Sigmoid colon (tissue), 7 donors: Measurements from ENCODE around the gene SOX15. TPM values are rescaled to one million over a fixed set of nuclear protein-coding genes. Genes with fewer than 3 reads are reported as not detected.
A peak's percentile ranks its signal among the peaks of the same experiment; 100 is the strongest.

ENCODE experiments used
- DNase-seq: peaks from one replicate; pipeline ENCODE4 v3.0.0-alpha.2; 2019
- H3K27ac ChIP-seq, 4 donors: fragments of 200-600 bp; sonication (generic); one replicate each; pipeline ENCODE4 v1.5.1; 2016 to 2019; ENCODE audit warnings: mild to moderate bottlenecking in 1 of 4
- H3K27me3 ChIP-seq, 3 donors: fragments of 200-600 bp; sonication (generic); one replicate each; pipeline ENCODE4 v1.5.1; 2019; ENCODE audit warnings: mild to moderate bottlenecking in 1 of 3
- H3K36me3 ChIP-seq, 4 donors: fragments of 200-600 bp; sonication (generic); one replicate each; pipeline ENCODE4 v1.5.1; 2016 to 2019
- H3K4me1 ChIP-seq, 4 donors: fragments of 200-600 bp; sonication (generic); one replicate each; pipeline ENCODE4 v1.5.1; 2017 to 2019
- H3K4me3 ChIP-seq, 4 donors: fragments of 200-600 bp; sonication (generic); one replicate each; pipeline ENCODE4 v1.5.1; 2017 to 2019; ENCODE audit warnings: mild to moderate bottlenecking in 2 of 4, moderate library complexity in 1 of 4
- H3K9me3 ChIP-seq, 4 donors: fragments of 200-600 bp in 3 of 4; sonication (generic) in 3 of 4; one replicate each; pipeline versions ENCODE4 v1.5.1 to v1.6.1; 2013 to 2019
- CTCF ChIP-seq, 4 experiments: fragments of 450-650 bp in 3 of 4; fragments of 200-600 bp in 1 of 4; IDR thresholded peaks; one replicate each; pipeline ENCODE4 v1.5.1; 2016 to 2019; ENCODE audit warnings: antibody characterized with exemption in 4 of 4, mild to moderate bottlenecking in 3 of 4, moderate library complexity in 2 of 4
- EP300 ChIP-seq, 4 donors: sonication (generic); formaldehyde crosslinking; IDR thresholded peaks; one replicate each; pipeline ENCODE4 v1.6.1; 2017; ENCODE audit warnings: antibody characterized with exemption in 4 of 4
- POLR2A ChIP-seq, 2 donors: fragments of 450-650 bp; IDR thresholded peaks; one replicate each; pipeline ENCODE4 v1.6.1; 2016; ENCODE audit warnings: antibody characterized with exemption in 2 of 2, mild to moderate bottlenecking in 2 of 2, moderate library complexity in 2 of 2
- POLR2AphosphoS5 ChIP-seq, 4 donors: sonication (generic); formaldehyde crosslinking; IDR thresholded peaks; one replicate each; pipeline ENCODE4 v1.6.1; 2017; ENCODE audit warnings: antibody characterized with exemption in 4 of 4
- WGBS, 2 donors: extraction: QIAGEN DNeasy Blood & Tissue Kit; methylation state at CpG; one replicate each; pipeline ENCODE4 v1.1.7; 2013; 5-methylcytosine and 5-hydroxymethylcytosine counted together
- intact Hi-C: fragments of 100-400 bp; cut with DNase I; formaldehyde crosslinking; loops from one replicate; pipeline ENCODE4 v1.15.1; 2023
- polyA plus RNA-seq, 3 donors: library from polyadenylated mRNA; stranded (reverse); fragments of 200-250 nt; gene quantifications; one replicate each; pipeline ENCODE4 v1.2.3, GENCODE V29; 2013
- total RNA-seq, 4 donors: library from RNA; depleted of rRNA; stranded (reverse); fragments of >200 nt; gene quantifications; one replicate each; pipeline ENCODE4 v1.1.0, GENCODE V29; 2016
- donor health status: healthy with polysubstance abuse.
- donor health status: Bipolar disorder and iron deficiency.
- donor health status: healthy.

SOX15 gene
- total and polyA plus RNA-seq, 7 donors, result 1.2 to 15.3 (median 4.8) TPM; not detected in 1

GRCh38 chr17:7615265-7615747, 25.4 kb upstream of the SOX15 start:
- Histone ChIP-seq H3K4me1 (peaks cover 0 to 43% (median 37%) of the 10 kb centered on the region in 4 donors), H3K36me3 (no peaks in the 10 kb centered on the region), H3K9me3 (no peaks in the 10 kb centered on the region), H3K27ac (peak overlapping the region; percentile 85 to 98 (median 92)), H3K4me3 (peak overlapping the region; percentile 28 to 81 (median 44)), H3K27me3 (no peaks in the 10 kb centered on the region)
- intact Hi-C loops, result loop anchor here (2.0 kb wide), 1 partner anchor 55 kb away; the partner anchor contains the start of gene SENP3
- TF ChIP-seq CTCF (IDR thresholded peaks at IDR 0.05), result no peak
- peak; percentile 5 to 78 (median 40) for TF ChIP-seq POLR2AphosphoS5 (IDR thresholded peaks at IDR 0.05)
- no peak for DNase-seq
- WGBS, 2 donors, result 3 to 6% methylated on average over 28 of the region's 28 CpGs

GRCh38 chr17:7614425-7615264, 24.8 kb upstream of the SOX15 start, which contains the start of gene FXR2:
Gene FXR2 (minus strand): TSS chr17:7614897. CDS start chr17:7614532, 365 bp downstream.
- H3K4me1 ChIP-seq, result peaks cover 0 to 47% (median 40%) of the 10 kb centered on the region in 4 donors
- peak within 1 kb of the TSS; percentile 57 to 95 (median 80) for H3K4me3 ChIP-seq
- intact Hi-C loops, result loop anchor here (1.0 to 5.0 kb wide), 3 partner anchors 54 to 468 kb away; partner anchors contain the start of genes SENP3 and TP53
- DNase-seq, result peak; percentile 100
- 1% methylated on average over 93 of the region's 93 CpGs for WGBS, 2 donors
- H3K9me3 ChIP-seq, result no peaks in the 10 kb centered on the region
- H3K27me3 ChIP-seq, result no peaks in the 10 kb centered on the region
- H3K36me3 ChIP-seq, result no peaks in the 10 kb centered on the region
- peak within 1 kb of the TSS; percentile 91 to 100 (median 95) for H3K27ac ChIP-seq
- TF ChIP-seq EP300 (IDR thresholded peaks at IDR 0.05) (no peak), POLR2A (IDR thresholded peaks at IDR 0.05) (no peak), CTCF (IDR thresholded peaks at IDR 0.05) (peak in 3 of 4 experiments; percentile 49 to 52 (median 51)), POLR2AphosphoS5 (IDR thresholded peaks at IDR 0.05) (peak; percentile 84 to 94 (median 88))

GRCh38 chr17:7613769-7614424, 24.0 kb upstream of the SOX15 start:
- TF ChIP-seq CTCF (IDR thresholded peaks at IDR 0.05) (no peak), POLR2A (IDR thresholded peaks at IDR 0.05) (no peak), EP300 (IDR thresholded peaks at IDR 0.05) (no peak), POLR2AphosphoS5 (IDR thresholded peaks at IDR 0.05) (no peak)
- DNase-seq, result peak; percentile 83
- Histone ChIP-seq H3K9me3 (no peaks in the 10 kb centered on the region), H3K27ac (peak overlapping the region; percentile 91 to 100 (median 95)), H3K4me3 (peak overlapping the region; percentile 57 to 95 (median 80)), H3K36me3 (no peaks in the 10 kb centered on the region), H3K27me3 (no peaks in the 10 kb centered on the region), H3K4me1 (peaks cover 0 to 51% (median 43%) of the 10 kb centered on the region in 4 donors)
- WGBS, 2 donors, result 4 to 9% methylated on average over 20 of the region's 20 CpGs
- intact Hi-C loops, result loop anchor here (1.0 to 5.0 kb wide), 3 partner anchors 53 to 468 kb away; partner anchors contain the start of genes SENP3 and TP53

- 98 to 100% methylated on average over 1 of the region's 1 CpG for WGBS, 2 donors
- TF ChIP-seq EP300 (IDR thresholded peaks at IDR 0.05), result no peak
- TF ChIP-seq POLR2AphosphoS5 (IDR thresholded peaks at IDR 0.05), result no peak
- no peak for TF ChIP-seq CTCF (IDR thresholded peaks at IDR 0.05)
- no peak for TF ChIP-seq POLR2A (IDR thresholded peaks at IDR 0.05)
- H3K27me3 ChIP-seq, result no peaks in the 10 kb centered on the region
- H3K4me1 ChIP-seq, result peaks cover 0 to 51% (median 44%) of the 10 kb centered on the region in 4 donors
- H3K9me3 ChIP-seq, result no peaks in the 10 kb centered on the region
- H3K27ac ChIP-seq, result no peak overlapping the region
- DNase-seq, result no peak
- no peaks in the 10 kb centered on the region for H3K36me3 ChIP-seq
- intact Hi-C loops, result loop anchor here (5.0 kb wide), 1 partner anchor 470 kb away; no protein-coding TSS in a partner anchor
- H3K4me3 ChIP-seq, result no peak overlapping the region
Measured at GRCh38 chr17:7612294-7612640, 22.4 kb upstream of the SOX15 start.
